ENCODE data around the gene NRAP. TPM values are rescaled to one million over a fixed set of nuclear protein-coding genes. Genes with fewer than 3 reads are reported as not detected.

The NRAP gene
- total RNA-seq, 6 donors from 2014 or later = 0.11 TPM; not detected in 5

DNA sequence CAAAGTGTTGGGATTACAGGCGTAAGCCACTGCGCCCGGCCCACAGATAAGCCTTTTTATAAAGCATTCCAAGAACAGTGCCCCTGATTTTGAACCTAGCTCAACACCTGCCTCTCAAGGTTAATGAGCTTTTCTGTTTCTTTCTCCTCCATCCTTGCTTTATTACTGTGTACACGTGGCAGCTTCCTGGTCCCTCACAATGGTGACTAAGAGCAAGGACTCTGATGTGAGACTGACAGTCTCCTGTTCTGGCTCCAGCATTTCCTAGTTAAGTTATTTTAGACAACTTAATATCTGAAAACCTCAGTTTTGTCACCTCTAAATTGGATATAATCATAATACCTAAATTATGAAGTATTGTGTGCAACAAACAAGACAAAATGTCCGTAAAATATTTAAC lies 101.1 kb downstream of the NRAP start:
- H3K27me3 ChIP-seq = peaks cover 0 to 6% (median 0%) of the 10 kb centered on the region in 4 donors
- H3K36me3 ChIP-seq = no peaks in the 10 kb centered on the region
- 87 to 90% methylated on average over 5 of the region's 5 CpGs for WGBS, 2 donors
- H3K4me3 ChIP-seq = peak overlapping the region in 1 of 4 donors; percentile 41
- H3K4me1 ChIP-seq = peaks cover 0 to 6% (median 1%) of the 10 kb centered on the region in 4 donors
- no peak overlapping the region for H3K27ac ChIP-seq
- DNase-seq (no peak), ATAC-seq (ENCODE audit: low FRiP score in 2 of 2) (no peak)
- TF ChIP-seq POLR2A (IDR thresholded peaks at IDR 0.05) (no peak), CTCF (IDR thresholded peaks at IDR 0.05) (no peak), EP300 (IDR thresholded peaks at IDR 0.05) (no peak), POLR2AphosphoS5 (IDR thresholded peaks at IDR 0.05) (no peak)
- H3K9me3 ChIP-seq = no peaks in the 10 kb centered on the region

DNA sequence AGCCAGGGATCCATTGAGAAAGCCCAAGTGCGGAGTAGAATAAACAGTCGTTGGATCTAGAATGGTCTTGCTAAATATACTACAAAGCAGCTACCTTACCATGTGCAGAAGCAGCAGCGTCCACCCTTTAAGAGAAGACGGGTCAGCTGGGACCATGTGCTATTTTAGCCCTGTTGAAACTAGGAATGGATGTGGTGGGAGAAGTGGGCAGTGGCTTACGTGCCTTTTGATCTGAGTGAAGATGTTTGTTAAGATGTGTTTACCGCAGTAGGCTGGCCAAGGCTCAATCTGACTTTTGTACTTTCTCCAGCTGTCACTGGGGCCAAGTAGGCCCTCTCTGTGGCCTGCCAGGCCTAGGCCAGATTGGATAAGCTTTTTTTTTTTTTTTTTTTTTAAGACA lies 101.8 kb downstream of the NRAP start:
- ATAC-seq (ENCODE audit: low FRiP score in 2 of 2) = no peak

DNA sequence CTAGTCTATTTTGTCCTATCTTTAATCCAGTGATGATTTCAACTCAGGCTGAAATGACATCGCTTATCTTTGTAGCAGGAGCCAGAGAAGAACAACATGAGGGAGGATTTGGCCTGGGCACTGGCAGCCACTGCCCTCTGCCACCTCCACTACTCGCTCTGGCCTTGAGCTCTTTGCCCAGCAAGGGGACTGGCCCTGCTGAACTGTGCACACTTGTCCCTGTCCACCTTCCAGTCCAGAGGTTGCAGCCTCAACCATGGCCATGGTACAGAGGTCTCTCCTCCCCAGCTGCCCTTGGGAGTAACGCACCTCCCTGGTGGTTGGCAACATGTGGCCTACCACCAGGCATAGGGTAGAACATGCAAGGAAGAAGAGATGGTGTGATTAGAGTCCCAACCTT lies 102.6 kb downstream of the NRAP start:
- Histone ChIP-seq H3K4me3 (no peak overlapping the region), H3K9me3 (no peaks in the 10 kb centered on the region), H3K4me1 (peaks cover 0 to 15% (median 4%) of the 10 kb centered on the region in 4 donors), H3K27me3 (peaks cover 0 to 10% (median 0%) of the 10 kb centered on the region in 4 donors), H3K27ac (no peak overlapping the region), H3K36me3 (no peaks in the 10 kb centered on the region)
- ATAC-seq (ENCODE audit: low FRiP score in 2 of 2) = no peak
- WGBS, 2 donors = 82 to 88% methylated on average over 3 of the region's 3 CpGs
- TF ChIP-seq EP300 (IDR thresholded peaks at IDR 0.05) = no peak
- no peak for TF ChIP-seq CTCF (IDR thresholded peaks at IDR 0.05)
- TF ChIP-seq POLR2A (IDR thresholded peaks at IDR 0.05) = no peak
- no peak for TF ChIP-seq POLR2AphosphoS5 (IDR thresholded peaks at IDR 0.05)
- no peak for DNase-seq

More for the DNA sequence above, 101.8 kb downstream of the NRAP start:
- TF ChIP-seq CTCF (IDR thresholded peaks at IDR 0.05) = no peak
- no peak for TF ChIP-seq EP300 (IDR thresholded peaks at IDR 0.05)
- TF ChIP-seq POLR2AphosphoS5 (IDR thresholded peaks at IDR 0.05) = no peak
- TF ChIP-seq POLR2A (IDR thresholded peaks at IDR 0.05) = no peak
- no peaks in the 10 kb centered on the region for H3K9me3 ChIP-seq
- WGBS, 2 donors = 78 to 79% methylated on average over 6 of the region's 6 CpGs
- H3K36me3 ChIP-seq = no peaks in the 10 kb centered on the region
- H3K27me3 ChIP-seq = peaks cover 0 to 10% (median 0%) of the 10 kb centered on the region in 4 donors
- H3K4me3 ChIP-seq = no peak overlapping the region
- no peak overlapping the region for H3K27ac ChIP-seq
- H3K4me1 ChIP-seq = peaks cover 0 to 12% (median 3%) of the 10 kb centered on the region in 4 donors
- no peak for DNase-seq

DNA sequence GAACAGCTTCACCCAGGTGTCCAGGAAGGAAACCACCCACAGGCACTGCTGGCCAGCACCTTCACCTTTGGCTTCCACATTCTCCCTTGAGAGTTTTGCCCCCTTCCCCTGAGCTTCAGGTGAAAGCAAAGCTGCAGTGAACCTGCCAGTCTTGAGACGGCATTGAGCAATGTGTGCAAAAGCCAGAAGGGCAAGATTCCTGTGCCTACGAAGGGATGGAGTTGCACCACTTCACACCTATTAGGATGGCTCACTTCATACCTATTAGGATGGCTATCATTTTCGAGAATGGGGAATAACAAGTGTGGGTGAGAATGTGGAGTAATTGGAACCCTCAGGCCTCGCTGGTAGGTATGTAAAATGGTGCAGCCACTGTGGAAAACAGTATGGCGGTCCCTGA lies 103.8 kb downstream of the NRAP start:
- H3K27ac ChIP-seq = no peak overlapping the region
- no peak for DNase-seq
- H3K4me3 ChIP-seq = no peak overlapping the region
- TF ChIP-seq CTCF (IDR thresholded peaks at IDR 0.05) (no peak), POLR2A (IDR thresholded peaks at IDR 0.05) (no peak), EP300 (IDR thresholded peaks at IDR 0.05) (no peak), POLR2AphosphoS5 (IDR thresholded peaks at IDR 0.05) (no peak)
- peaks cover 0 to 10% (median 0%) of the 10 kb centered on the region in 4 donors for H3K27me3 ChIP-seq
- 55 to 90% methylated on average over 5 of the region's 5 CpGs for WGBS, 2 donors
- no peaks in the 10 kb centered on the region for H3K36me3 ChIP-seq
- peaks cover 0 to 15% (median 4%) of the 10 kb centered on the region in 4 donors for H3K4me1 ChIP-seq
- ATAC-seq (ENCODE audit: low FRiP score in 2 of 2) = no peak
- H3K9me3 ChIP-seq = no peaks in the 10 kb centered on the region

GRCh38 chr10:113557903-113558321 lies 105.9 kb downstream of the NRAP start:
- ATAC-seq (ENCODE audit: low FRiP score in 2 of 2) = no peak
- Histone ChIP-seq H3K4me1 (peaks cover 0 to 9% (median 4%) of the 10 kb centered on the region in 4 donors), H3K27ac (no peak overlapping the region), H3K27me3 (peaks cover 0 to 10% (median 0%) of the 10 kb centered on the region in 4 donors), H3K4me3 (no peak overlapping the region), H3K9me3 (no peaks in the 10 kb centered on the region), H3K36me3 (no peaks in the 10 kb centered on the region)
- DNase-seq = no peak
- 28 to 35% methylated on average over 8 to 9 of the region's 9 CpGs for WGBS, 2 donors
- TF ChIP-seq POLR2AphosphoS5 (IDR thresholded peaks at IDR 0.05) (no peak), POLR2A (IDR thresholded peaks at IDR 0.05) (no peak), CTCF (IDR thresholded peaks at IDR 0.05) (no peak), EP300 (IDR thresholded peaks at IDR 0.05) (no peak)
